ENCODE data around the gene MAN1A1.
A peak's percentile ranks its signal among the peaks of the same experiment; 100 is the strongest.

Gene MAN1A1

DNA sequence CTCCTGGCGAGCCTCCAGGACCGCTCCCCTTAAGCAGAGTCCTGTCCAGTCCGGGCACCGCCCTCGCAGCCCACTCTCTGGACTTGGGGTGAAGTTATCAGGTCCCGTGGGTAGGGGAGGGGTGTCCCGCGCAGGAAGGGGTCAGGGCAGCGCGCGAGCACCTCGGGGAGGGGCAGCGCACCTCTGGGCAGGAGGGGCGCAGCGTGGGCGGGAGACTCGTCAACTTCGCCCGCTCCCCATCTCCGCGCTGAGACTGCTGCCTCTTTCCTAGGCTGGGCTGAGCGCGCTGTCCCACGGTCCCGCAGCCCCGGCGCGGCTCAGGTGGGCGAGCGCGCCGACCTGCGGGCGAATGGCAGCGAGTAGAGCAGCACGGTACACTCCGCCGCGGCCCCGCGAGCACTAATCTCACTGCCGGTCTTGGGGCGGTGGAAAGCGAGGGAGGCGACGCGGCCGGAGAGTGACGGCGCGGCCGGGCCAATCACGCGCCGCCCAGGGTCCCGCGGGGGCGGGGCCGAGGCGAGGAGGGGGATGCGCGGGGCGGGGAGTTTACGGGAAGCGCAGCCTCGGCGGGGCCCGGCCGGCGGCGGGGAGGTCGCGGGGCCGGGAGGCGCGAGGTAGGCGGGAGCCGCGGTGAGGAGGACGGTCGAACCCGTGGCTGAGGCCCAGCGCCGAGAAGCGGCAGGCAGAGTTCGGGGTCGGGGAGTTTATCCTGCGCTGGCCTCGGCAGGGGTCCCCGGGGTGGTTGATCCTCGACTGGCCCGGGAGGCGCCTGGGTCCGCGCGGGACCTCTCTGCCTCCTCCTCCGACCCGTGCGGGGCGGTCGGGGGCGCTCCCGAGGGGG lies at the start of gene MAN1A1:
Gene MAN1A1, minus strand, starts transcription at position 401 of the 841 bp plus-strand sequence. CDS start 696 bp downstream, outside the sequence.
- DNase-seq, result peak; percentile 91 to 96

GRCh38 chr6:119395192-119395591 lies 45.6 kb upstream of the MAN1A1 start:
- intact Hi-C loops (cut with DNase I; ENCODE audit: low total_unique reads), result no loop called here
- no peak overlapping the region for H3K4me3 ChIP-seq
- no peaks in the 10 kb centered on the region for H3K4me1 ChIP-seq
- DNase-seq, result no peak
- H3K27ac ChIP-seq, result no peak overlapping the region
- TF ChIP-seq, protein P1, sequence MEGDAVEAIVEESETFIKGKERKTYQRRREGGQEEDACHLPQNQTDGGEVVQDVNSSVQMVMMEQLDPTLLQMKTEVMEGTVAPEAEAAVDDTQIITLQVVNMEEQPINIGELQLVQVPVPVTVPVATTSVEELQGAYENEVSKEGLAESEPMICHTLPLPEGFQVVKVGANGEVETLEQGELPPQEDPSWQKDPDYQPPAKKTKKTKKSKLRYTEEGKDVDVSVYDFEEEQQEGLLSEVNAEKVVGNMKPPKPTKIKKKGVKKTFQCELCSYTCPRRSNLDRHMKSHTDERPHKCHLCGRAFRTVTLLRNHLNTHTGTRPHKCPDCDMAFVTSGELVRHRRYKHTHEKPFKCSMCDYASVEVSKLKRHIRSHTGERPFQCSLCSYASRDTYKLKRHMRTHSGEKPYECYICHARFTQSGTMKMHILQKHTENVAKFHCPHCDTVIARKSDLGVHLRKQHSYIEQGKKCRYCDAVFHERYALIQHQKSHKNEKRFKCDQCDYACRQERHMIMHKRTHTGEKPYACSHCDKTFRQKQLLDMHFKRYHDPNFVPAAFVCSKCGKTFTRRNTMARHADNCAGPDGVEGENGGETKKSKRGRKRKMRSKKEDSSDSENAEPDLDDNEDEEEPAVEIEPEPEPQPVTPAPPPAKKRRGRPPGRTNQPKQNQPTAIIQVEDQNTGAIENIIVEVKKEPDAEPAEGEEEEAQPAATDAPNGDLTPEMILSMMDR (IDR thresholded peaks at IDR 0.05), result no peak
- H3K36me3 ChIP-seq, result no peaks in the 10 kb centered on the region
- no peaks in the 10 kb centered on the region for H3K27me3 ChIP-seq
- peaks cover 10 to 57% (median 24%) of the 10 kb centered on the region in 3 donors for H3K9me3 ChIP-seq

More for the DNA sequence above, at the start of gene MAN1A1:
- Histone ChIP-seq H3K27ac (peak within 1 kb of the TSS; percentile 93 to 99), H3K36me3 (no peaks in the 10 kb centered on the region), H3K9me3 (no peaks in the 10 kb centered on the region), H3K4me3 (peak within 1 kb of the TSS; percentile 73 to 91), H3K4me1 (peaks cover 0 to 65% (median 12%) of the 10 kb centered on the region in 4 donors), H3K27me3 (no peaks in the 10 kb centered on the region)
- TF ChIP-seq, protein P1 (IDR thresholded peaks at IDR 0.05), result no peak
- intact Hi-C loops (cut with DNase I; ENCODE audit: low total_unique reads), result loop anchor here (10.0 kb wide), 1 partner anchor 225 kb away; no protein-coding TSS in a partner anchor

GRCh38 chr6:119390247-119390793 lies 40.8 kb upstream of the MAN1A1 start:
- TF ChIP-seq, protein P1 (IDR thresholded peaks at IDR 0.05), result no peak
- Histone ChIP-seq H3K9me3 (peaks cover 0 to 21% (median 0%) of the 10 kb centered on the region in 3 donors), H3K27me3 (no peaks in the 10 kb centered on the region), H3K4me3 (no peak overlapping the region), H3K4me1 (no peaks in the 10 kb centered on the region), H3K36me3 (peaks cover 0 to 3% (median 0%) of the 10 kb centered on the region in 3 donors), H3K27ac (no peak overlapping the region)
- DNase-seq, result no peak
- intact Hi-C loops (cut with DNase I; ENCODE audit: low total_unique reads), result no loop called here

GRCh38 chr6:119385994-119386393 lies 36.4 kb upstream of the MAN1A1 start:
- no peaks in the 10 kb centered on the region for H3K4me1 ChIP-seq
- TF ChIP-seq, protein P1 (IDR thresholded peaks at IDR 0.05), result no peak
- H3K9me3 ChIP-seq, result peaks cover 0 to 12% (median 0%) of the 10 kb centered on the region in 3 donors
- H3K27me3 ChIP-seq, result no peaks in the 10 kb centered on the region
- intact Hi-C loops (cut with DNase I; ENCODE audit: low total_unique reads), result no loop called here
- no peak for DNase-seq
- no peak overlapping the region for H3K27ac ChIP-seq
- H3K36me3 ChIP-seq, result peaks cover 0 to 3% (median 0%) of the 10 kb centered on the region in 3 donors
- no peak overlapping the region for H3K4me3 ChIP-seq

DNA sequence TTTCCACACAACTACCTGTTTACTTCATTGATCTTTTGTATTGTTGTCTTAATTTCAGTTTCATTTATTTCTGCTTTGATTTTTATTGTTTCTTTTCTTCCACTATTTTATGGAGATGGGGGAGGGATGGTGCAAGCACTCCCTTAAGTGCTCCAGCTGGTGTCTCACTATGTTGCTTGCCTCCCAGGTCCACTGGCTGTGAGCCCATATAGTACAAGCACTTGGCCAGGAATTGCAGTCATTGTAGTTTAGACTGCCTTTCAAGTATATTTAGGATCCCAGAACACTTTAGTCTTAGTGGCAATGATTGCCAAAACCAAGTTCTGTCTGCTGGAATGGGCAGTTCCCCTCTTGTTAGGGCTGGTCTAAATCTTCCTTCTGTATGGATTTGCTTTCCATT lies 34.9 kb upstream of the MAN1A1 start:
- TF ChIP-seq, protein P1 (IDR thresholded peaks at IDR 0.05), result no peak
- Histone ChIP-seq H3K9me3 (peaks cover 0 to 20% (median 0%) of the 10 kb centered on the region in 3 donors), H3K36me3 (peaks cover 0 to 3% (median 0%) of the 10 kb centered on the region in 3 donors), H3K27ac (no peak overlapping the region), H3K4me3 (no peak overlapping the region), H3K27me3 (no peaks in the 10 kb centered on the region), H3K4me1 (no peaks in the 10 kb centered on the region)
- no peak for DNase-seq
- intact Hi-C loops (cut with DNase I; ENCODE audit: low total_unique reads), result no loop called here
